Kidney (tissue), 14 donors: ENCODE data around the gene DNLZ. TPM values are rescaled to one million over a fixed set of nuclear protein-coding genes. Genes with fewer than 3 reads are reported as not detected.

Source experiments
- DNase-seq, 5 donors: peaks; one replicate each; pipeline ENCODE4 v3.0.0-alpha.2; 2013 to 2020
- FAIRE-seq: peaks from 2 replicates; lab custom pipeline; 2012; peaks lifted over from hg19 to GRCh38; lab: Jason Lieb, UNC
- H3K27ac ChIP-seq, 2 donors: one replicate each; pipeline ENCODE4 v1.7.0; 2013; ENCODE audit warnings: low read depth in 2 of 2, low read length in 2 of 2, inconsistent platforms in 1 of 2
- H3K27me3 ChIP-seq: one replicate; pipeline ENCODE4 v1.7.1; 2013; ENCODE audit warnings: low read length, inconsistent platforms; ENCODE audit not compliant: control insufficient read depth, insufficient read depth
- H3K36me3 ChIP-seq, 3 donors: one replicate each; pipeline versions ENCODE4 v1.7.0 to v1.7.1; 2013; ENCODE audit warnings: low read length in 3 of 3, control low read depth in 1 of 3, inconsistent platforms in 1 of 3; ENCODE audit not compliant: insufficient read depth in 3 of 3, control insufficient read depth in 2 of 3
- H3K4me1 ChIP-seq, 3 donors: one replicate each; pipeline versions ENCODE4 v1.7.0 to v1.7.1; 2013; ENCODE audit warnings: low read length in 3 of 3, inconsistent platforms in 1 of 3, low read depth in 1 of 3; ENCODE audit not compliant: control insufficient read depth in 2 of 3, insufficient read depth in 2 of 3
- H3K4me3 ChIP-seq, 3 donors: one replicate each; pipeline versions ENCODE4 v1.7.0 to v1.8.1; 2013; ENCODE audit warnings: low read length in 3 of 3, control low read depth in 1 of 3, inconsistent platforms in 1 of 3
- H3K9ac ChIP-seq, 3 donors: one replicate each; pipeline versions ENCODE4 v1.7.0 to v1.7.1; 2013; ENCODE audit warnings: low read length in 3 of 3, control low read depth in 1 of 3, inconsistent platforms in 1 of 3
- H3K9me3 ChIP-seq, 3 donors: one replicate each; pipeline versions ENCODE4 v1.7.0 to v1.7.1; 2013; ENCODE audit warnings: low read length in 3 of 3, control low read depth in 1 of 3, inconsistent platforms in 1 of 3; ENCODE audit not compliant: control insufficient read depth in 2 of 3, insufficient read depth in 1 of 3
- intact Hi-C: fragments of 100-400 bp; cut with DNase I; formaldehyde crosslinking; loops from one replicate; pipeline ENCODE4 v1.11.1; 2022
- polyA plus RNA-seq: library from polyadenylated mRNA; stranded (reverse); fragments of 350-450 nt; fragmentation: Illumina TruSeq; extraction: RNeasy Lipid Tissue Mini Kit (QIAGEN cat#74804); gene quantifications from one replicate; pipeline ENCODE4 v1.2.3, GENCODE V29; 2014; ENCODE audit warnings: low read depth, low replicate concordance; ENCODE audit not compliant: insufficient read depth
- total RNA-seq: library from RNA; stranded (reverse); fragmentation: NEBNext Ultra II Directional; extraction: Animal tissue kit (Norgen Biotek cat#: 25700); gene quantifications from one replicate; pipeline ENCODE4 v1.2.1, GENCODE V29; 2021
- TF ChIP-seq, protein P1 (sequence below): IDR thresholded peaks from 3 replicates; pipeline ENCODE4 v1.5.1; 2012; ENCODE audit warnings: mild to moderate bottlenecking, moderate library complexity, borderline replicate concordance; ENCODE audit not compliant: insufficient read depth; ENCODE audit errors: extremely low read depth
- donor health status: control.
- donor health status: control.
- donor health status: control.
- donor health status: control.
- donor health status: control.
- donor health status: DM: yes; HTN: yes; CAD: no.
- donor health status: Normal renal cell carcinoma (clear cell type).

The DNLZ gene
- total and polyA plus RNA-seq, 2 donors from 2014 or later = 22.1 to 30.4 TPM

DNA sequence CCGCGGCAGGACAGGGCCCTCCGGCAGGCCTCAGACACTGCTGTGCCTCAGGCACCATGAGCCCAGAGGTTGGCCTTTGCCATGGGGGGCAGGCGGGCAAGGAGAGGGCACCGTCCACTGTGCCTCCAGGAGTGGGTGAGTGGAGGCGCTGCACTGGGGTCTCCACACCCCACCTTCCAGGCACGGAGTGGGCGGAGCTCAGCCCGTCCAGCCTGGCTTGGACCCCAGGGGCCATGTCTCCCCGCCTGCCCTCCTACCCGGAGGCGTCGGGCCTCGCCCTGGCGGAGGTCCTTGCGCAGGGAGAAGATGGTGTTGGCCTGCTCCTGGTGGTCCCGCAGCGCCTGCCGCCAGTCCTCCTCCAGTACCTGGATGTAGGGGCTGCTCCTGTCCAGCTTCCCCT lies 6.5 kb upstream of the DNLZ start:
- intact Hi-C loops = no loop called here
- FAIRE-seq (no peak), DNase-seq (peak in 1 of 5 donors; percentile 49)
- TF ChIP-seq, protein P1, sequence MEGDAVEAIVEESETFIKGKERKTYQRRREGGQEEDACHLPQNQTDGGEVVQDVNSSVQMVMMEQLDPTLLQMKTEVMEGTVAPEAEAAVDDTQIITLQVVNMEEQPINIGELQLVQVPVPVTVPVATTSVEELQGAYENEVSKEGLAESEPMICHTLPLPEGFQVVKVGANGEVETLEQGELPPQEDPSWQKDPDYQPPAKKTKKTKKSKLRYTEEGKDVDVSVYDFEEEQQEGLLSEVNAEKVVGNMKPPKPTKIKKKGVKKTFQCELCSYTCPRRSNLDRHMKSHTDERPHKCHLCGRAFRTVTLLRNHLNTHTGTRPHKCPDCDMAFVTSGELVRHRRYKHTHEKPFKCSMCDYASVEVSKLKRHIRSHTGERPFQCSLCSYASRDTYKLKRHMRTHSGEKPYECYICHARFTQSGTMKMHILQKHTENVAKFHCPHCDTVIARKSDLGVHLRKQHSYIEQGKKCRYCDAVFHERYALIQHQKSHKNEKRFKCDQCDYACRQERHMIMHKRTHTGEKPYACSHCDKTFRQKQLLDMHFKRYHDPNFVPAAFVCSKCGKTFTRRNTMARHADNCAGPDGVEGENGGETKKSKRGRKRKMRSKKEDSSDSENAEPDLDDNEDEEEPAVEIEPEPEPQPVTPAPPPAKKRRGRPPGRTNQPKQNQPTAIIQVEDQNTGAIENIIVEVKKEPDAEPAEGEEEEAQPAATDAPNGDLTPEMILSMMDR = no peak
- Histone ChIP-seq H3K4me3 (no peak overlapping the region), H3K4me1 (peaks cover 0 to 14% (median 3%) of the 10 kb centered on the region in 3 donors), H3K36me3 (no peaks in the 10 kb centered on the region), H3K27ac (no peak overlapping the region), H3K9ac (no peak overlapping the region), H3K9me3 (no peaks in the 10 kb centered on the region), H3K27me3 (no peaks in the 10 kb centered on the region)

DNA sequence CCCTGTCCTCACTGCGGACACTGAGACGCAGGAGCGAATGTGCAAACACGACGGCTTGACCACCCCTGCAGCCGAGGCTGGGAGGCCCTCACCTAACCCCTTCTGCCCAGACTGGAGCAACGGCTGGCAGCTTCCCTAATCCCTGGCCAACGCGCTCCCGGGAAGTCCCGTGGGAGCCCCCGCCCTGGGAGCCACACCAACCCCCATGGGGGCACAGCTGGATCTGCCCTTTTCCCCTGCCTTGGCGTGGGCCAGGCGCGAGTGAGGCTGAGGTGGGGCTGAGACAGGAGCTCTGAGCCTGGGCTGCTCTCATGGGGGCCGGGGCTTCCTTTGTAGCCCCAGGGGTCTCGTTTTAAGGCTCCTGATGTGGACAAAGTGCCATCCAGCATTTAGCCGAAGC lies 4.6 kb upstream of the DNLZ start:
- FAIRE-seq (no peak), DNase-seq (peak in 1 of 5 donors; percentile 45)
- intact Hi-C loops = no loop called here
- Histone ChIP-seq H3K4me1 (peaks cover 0 to 17% (median 3%) of the 10 kb centered on the region in 3 donors), H3K4me3 (no peak overlapping the region), H3K27ac (no peak overlapping the region), H3K9ac (no peak overlapping the region), H3K9me3 (no peaks in the 10 kb centered on the region), H3K36me3 (no peaks in the 10 kb centered on the region), H3K27me3 (no peaks in the 10 kb centered on the region)
- TF ChIP-seq, protein P1 = no peak

DNA sequence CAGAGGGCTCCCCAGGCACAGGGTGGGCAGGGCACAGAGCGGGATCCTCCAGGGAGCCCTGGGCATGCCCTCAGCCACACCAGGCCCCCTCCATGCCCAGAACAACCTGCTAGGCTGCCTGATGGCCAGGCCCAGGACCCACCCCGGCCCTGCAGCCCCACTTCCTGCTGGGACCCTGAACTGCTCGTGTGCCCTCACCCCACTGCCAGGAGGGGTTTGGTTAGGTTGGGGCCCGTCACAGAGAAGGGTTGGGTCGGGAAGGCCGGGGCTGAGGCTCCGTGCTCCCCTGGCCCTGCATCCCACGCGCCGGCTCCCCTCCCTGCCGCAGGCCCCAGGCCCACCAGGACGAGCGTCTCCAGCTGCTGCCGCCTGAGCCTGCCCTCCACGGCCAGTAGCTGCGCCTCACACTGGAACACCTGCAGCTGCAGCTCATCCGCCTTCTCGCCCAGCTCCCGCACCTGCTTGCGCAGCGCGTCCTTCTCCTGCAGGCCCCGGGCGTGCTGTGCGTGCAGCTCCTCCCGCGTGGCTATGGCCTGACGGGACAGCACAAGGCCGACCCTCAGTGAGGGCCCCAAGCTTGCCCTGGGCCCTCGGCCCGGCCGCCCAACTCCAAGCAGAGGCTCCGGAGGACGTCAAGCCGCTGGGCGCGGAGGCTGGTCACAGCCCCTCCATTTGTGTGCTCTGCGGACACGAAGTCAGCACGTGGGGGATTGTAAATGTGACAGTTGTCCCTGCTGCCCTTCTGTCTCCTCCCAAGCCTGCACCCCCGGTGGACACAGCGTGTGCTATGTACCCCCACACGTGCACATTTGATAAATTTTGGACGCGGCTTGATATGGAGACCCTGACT lies 4.0 kb upstream of the DNLZ start:
- H3K36me3 ChIP-seq = no peaks in the 10 kb centered on the region
- peaks cover 0 to 14% (median 0%) of the 10 kb centered on the region in 3 donors for H3K4me1 ChIP-seq
- TF ChIP-seq, protein P1 = no peak
- H3K4me3 ChIP-seq = no peak overlapping the region
- no peak overlapping the region for H3K27ac ChIP-seq
- no peaks in the 10 kb centered on the region for H3K9me3 ChIP-seq
- DNase-seq (peak in 1 of 5 donors; percentile 63), FAIRE-seq (no peak)
- H3K9ac ChIP-seq = no peak overlapping the region
- intact Hi-C loops = no loop called here
- no peaks in the 10 kb centered on the region for H3K27me3 ChIP-seq
